ENCODE measurements around the gene PIAS2.
"Not testable (repeated sequence)": the region's sequence is repeated elsewhere in the genome, so short reads cannot be mapped to it uniquely, and the experiment has no call there.

Gene PIAS2

GRCh38 chr18:46917108-46917802 lies at the start of gene PIAS2, which contains the start of gene KATNAL2:
Gene PIAS2 (minus strand): TSS chr18:46917507. CDS start chr18:46917345, 162 bp downstream.
Gene KATNAL2 (plus strand): TSS chr18:46917602. CDS start chr18:46946873, 29,271 bp downstream.
- peak; percentile 89 for DNase-seq

- not testable (repeated sequence) for DNase-seq
Measured at GRCh38 chr18:46966266-46966665, 49.0 kb upstream of the PIAS2 start.

DNA sequence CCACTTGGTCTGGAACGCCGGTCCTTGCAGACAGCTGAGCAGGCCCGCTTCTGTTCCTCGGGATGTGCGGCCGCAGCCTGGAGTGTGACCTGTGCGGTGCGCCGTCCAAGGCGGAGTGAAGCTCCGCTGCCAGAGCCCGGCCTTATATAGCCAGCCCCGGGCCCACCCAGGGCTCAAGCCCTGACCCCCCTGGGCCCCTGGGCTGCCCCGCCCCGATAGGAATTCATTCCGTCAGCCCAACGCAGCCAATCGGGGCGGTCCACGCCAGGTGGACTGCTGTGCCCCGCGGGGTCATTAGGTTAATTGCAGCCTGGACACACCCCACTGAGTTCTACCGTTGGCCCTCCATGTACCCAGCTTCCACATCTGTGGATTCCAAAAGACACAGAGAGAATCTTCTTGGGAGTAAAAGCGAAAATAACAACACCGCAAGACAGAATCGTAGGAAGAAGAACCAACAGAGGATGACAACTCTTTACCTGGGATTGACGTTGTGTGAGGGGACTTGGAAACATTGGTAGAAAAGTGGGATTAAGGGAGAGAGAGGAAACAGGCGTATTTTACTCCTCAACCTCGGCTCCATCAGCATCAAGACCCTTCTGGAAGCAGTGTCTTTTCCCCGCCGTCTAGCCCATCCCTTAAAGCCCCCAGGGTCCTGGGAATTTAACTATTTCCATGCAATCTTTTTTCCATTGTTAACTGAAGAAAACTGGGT lies 47.4 kb upstream of the PIAS2 start:
- not testable (repeated sequence) for DNase-seq

GRCh38 chr18:46963656-46964578 lies 46.6 kb upstream of the PIAS2 start:
- DNase-seq, result not testable (repeated sequence)

DNA sequence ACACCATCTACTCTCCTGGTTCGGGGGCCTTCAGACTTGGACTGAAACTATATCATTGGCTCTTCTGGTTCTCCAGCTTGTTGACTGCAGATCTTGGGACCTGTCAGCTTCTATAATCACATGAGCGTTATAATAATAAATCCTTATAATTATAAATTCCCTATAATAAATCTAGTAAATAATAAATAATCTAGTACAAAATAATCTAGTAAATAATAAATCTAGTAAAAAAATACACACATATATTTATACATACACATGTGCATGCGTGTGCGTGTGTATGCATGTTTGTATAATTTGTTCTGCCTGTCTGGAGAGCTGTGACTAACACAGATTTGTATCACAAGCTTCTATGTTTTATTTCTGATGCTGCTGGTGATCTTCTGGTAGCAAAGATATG lies 40.9 kb upstream of the PIAS2 start:
- DNase-seq, result no peak

DNA sequence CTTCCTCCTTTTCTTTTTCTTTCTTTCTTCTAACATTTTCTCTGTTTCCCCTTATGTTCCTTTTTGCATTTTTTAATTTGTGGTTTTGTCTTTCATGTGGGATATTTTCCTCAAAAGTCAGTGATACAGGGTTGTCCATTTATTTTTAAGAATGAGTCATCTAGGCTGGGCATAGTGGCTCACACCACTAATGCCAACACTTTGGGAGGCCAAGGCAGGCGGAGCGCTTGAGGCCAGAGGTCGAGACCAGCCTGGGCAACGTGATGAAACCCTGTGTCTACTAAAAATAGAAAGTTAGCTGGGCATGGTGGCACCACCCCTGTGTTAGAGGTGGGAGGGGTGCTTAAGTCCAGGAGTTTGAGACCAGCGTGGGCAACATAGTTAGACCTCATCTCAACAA lies 35.9 kb upstream of the PIAS2 start:
- no peak for DNase-seq

DNA sequence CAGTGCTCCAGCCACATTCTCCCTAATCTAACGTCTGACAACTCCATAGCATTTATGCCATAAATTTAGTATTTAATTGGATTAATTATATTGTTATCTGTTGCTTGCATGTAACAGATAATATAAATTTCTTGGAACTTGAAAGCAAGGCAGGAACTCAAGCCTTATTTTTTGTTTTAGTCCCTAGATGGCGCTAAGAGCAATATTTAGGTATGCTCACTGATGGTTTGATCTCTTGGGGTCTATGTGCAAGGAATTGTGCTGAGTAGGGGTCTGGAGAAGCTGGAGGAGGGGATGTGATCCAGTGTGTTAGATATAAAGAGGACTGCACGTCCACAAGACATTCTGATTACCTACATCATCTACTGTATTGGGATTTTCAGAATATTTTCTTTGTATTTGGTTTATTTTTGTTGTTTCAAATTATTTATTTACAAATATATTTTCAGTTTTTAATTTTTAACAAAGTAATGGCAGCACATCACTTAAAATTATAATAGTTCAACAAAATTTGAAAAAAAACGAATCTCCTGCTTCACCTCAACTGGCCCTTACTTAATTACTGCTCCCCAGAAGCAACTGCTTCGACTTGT lies 32.9 kb upstream of the PIAS2 start:
- DNase-seq, result no peak

GRCh38 chr18:46946656-46947282 lies 29.5 kb upstream of the PIAS2 start:
- DNase-seq, result peak; percentile 91

DNA sequence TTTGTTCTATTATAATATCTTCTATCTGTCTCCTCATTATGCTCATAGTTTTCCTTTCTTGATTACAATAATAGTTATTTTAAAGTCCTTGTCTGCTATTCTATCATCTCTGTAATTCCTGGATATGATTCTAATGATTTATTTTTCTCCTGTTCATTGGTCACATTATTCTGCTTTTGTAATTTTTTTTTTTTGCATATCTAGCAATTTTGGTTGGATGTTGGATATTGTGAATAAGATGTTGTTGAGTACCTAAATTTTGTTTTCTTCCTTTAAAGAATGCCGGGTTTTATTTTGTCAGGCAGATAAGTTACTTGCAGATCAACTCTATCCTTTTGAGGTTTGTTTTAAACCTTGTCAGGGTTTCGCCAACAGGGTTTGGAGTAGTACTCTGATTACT lies 25.3 kb upstream of the PIAS2 start:
- DNase-seq, result no peak

GRCh38 chr18:46939998-46940571 lies 22.8 kb upstream of the PIAS2 start:
- DNase-seq, result no peak

DNA sequence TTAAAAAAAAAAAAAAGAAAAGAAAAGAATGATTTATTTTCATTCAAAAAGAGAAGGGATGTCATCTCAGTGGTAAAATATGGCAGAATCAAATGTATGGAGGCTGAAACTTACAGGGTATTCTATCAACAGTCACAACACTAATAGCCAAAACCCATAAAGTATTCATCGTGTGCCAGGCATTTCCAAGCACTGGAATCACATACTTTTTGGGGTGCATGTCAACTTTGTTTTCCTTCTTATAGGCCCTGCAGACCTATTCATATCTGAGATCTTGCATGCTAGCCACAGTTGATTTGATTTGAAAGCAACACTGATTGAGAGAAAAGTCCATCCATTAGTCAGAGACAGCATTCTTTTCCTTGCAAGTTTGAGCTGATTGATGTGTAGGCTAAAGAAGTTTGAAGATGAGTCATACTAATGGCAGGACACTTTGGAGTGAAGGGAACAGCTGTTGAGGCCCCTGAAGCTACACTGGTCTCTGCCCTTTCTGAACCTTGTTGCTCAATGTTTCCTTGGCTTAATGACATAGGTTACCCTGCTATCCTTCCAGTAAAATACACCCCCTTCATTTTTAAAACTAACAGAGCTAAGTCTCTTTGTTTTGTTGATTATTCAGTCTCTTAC lies 22.1 kb upstream of the PIAS2 start:
- no peak for DNase-seq

- DNase-seq, result no peak
Measured at GRCh38 chr18:46920653-46921052, 3.3 kb upstream of the PIAS2 start.

GRCh38 chr18:46920067-46920466 lies 2.8 kb upstream of the PIAS2 start:
- DNase-seq, result no peak

- peak; percentile 63 for DNase-seq
Measured at GRCh38 chr18:46917803-46918600, 695 bp upstream of the PIAS2 start.

DNA sequence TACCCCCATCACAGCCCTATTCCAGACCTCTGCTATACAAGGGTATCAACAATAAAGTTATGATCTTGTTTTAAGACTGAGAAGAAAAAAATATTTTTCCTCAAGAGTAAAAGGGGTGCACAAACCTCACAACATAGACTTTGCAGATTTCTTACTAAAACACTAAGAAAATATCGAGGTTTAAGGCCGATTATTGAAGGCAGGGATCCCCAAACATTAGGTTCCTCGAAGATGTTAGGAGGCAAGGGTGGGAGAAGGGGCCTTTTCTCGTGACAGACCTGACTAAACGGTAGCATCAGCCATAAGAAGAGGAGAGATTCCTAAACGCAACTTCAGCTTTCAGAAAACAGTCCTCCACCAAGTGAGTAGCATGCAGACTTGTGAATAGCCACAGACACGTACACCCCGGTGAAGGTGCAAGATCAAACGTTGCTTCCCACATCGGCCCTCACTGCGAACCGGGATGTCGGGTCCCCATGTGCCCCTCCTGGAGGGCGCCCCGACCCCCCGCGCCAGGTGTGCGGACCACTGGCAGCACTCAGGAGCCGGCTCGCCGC lies 678 bp downstream of the PIAS2 start:
- DNase-seq, result no peak

DNA sequence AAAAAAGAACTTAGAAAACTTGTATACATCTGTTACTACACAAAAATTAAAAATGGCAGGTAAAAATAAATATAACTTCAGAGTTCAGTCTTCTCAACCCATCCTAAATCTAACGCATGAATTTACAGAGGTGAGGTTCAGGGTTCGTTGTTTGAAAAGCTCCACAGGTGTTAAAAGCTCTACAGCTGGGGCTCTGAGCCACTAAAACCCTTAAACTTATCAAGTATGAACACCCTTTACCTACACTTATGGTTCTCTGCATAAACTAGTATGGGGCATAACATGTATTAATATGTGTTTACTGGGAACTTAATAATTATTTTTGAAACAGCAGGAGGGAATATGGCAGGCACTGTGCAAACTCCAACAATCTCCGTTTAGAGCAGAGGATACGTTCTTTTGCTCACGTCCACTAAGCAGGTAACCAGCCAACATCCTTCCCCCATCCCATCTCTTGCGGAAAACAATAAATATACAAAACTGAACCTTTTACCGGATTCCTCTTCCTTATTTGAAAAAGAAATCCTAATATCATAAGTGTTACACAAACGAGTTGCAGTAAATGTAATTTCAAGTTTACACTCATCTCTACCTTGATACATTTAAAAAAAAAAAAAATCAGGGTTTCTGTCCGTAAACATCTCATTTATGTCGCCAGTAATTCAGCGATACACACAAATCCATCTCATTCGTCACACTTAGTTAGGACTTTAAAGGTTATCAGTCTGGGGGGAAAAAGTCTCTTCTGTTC lies 1.3 kb downstream of the PIAS2 start:
- DNase-seq, result no peak

GRCh38 chr18:46910856-46911255 lies 6.5 kb downstream of the PIAS2 start:
- no peak for DNase-seq

DNA sequence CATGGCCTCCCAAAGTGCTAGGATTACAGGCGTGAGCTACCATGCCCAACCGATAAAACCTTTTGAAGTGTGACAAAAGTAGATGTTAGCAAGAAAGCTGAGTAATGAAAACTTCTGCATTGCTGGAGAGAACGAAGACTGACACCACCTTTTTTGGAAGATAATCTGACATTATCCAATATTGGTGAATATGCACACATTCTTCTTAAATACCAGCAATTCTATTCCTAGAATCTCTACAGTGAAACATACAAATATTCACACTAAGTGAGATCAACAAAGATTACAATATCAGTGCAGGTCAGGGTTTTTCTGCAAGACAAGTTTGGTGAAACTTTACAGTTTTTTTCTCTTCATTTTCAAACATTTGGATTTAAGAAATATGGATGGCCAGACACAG lies 7.8 kb downstream of the PIAS2 start:
- DNase-seq, result no peak

DNA sequence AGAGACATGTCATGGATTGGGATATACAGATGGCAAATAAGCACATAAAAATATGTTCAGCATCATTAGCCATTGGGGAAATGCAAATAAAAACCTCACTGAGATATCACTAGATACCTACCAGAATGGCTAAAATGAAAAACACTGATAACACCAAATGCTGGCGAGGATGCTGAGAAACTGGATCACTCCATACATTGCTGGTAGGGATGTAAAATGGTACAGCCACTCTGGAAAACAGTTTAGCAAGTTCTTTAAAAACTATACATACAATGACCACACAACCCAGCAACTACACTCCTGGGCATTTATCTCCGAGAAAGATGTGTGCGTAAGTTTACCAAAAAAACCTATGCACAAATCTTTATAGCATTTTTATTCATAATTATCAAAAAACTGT lies 13.9 kb downstream of the PIAS2 start:
- no peak for DNase-seq

All from right forelimb (tissue), 1 donor.